Measurements from ENCODE around the gene CTDP1.

CTDP1 gene

GRCh38 chr18:79684283-79684631 is 4.7 kb downstream of the CTDP1 start:
- Histone ChIP-seq H3K4me3 (ENCODE audit: low read depth in 1 of 2, low read length in 1 of 2) (no peak overlapping the region), H3K9me3 (no peaks in the 10 kb centered on the region), H3K36me3 (peaks cover 7% of the 10 kb centered on the region), H3K27me3 (no peaks in the 10 kb centered on the region), H3K27ac (no peak overlapping the region), H3K4me1 (ENCODE audit: control insufficient read depth in 1 of 2, insufficient read depth in 1 of 2, low read depth in 1 of 2, low read length in 1 of 2) (peaks cover 56% of the 10 kb centered on the region in 2 experiments)
- TF ChIP-seq CTCF (IDR thresholded peaks at IDR 0.05), result no peak

GRCh38 chr18:79684787-79685186 is 5.2 kb downstream of the CTDP1 start:
- H3K27me3 ChIP-seq, result no peaks in the 10 kb centered on the region
- H3K4me1 ChIP-seq (ENCODE audit: control insufficient read depth in 1 of 2, insufficient read depth in 1 of 2, low read depth in 1 of 2, low read length in 1 of 2), result peaks cover 56% of the 10 kb centered on the region in 2 experiments
- H3K4me3 ChIP-seq (ENCODE audit: low read depth in 1 of 2, low read length in 1 of 2), result no peak overlapping the region
- H3K36me3 ChIP-seq, result peaks cover 7% of the 10 kb centered on the region
- H3K9me3 ChIP-seq, result no peaks in the 10 kb centered on the region
- TF ChIP-seq CTCF (IDR thresholded peaks at IDR 0.05), result no peak
- peak overlapping the region; percentile 27 for H3K27ac ChIP-seq

- no peaks in the 10 kb centered on the region for H3K27me3 ChIP-seq
- no peak overlapping the region for H3K4me3 ChIP-seq (ENCODE audit: low read depth in 1 of 2, low read length in 1 of 2)
- H3K27ac ChIP-seq, result peak overlapping the region; percentile 27
- H3K4me1 ChIP-seq (ENCODE audit: control insufficient read depth in 1 of 2, insufficient read depth in 1 of 2, low read depth in 1 of 2, low read length in 1 of 2), result peaks cover 53 to 54% of the 10 kb centered on the region in 2 experiments
- peaks cover 7% of the 10 kb centered on the region for H3K36me3 ChIP-seq
- no peak for TF ChIP-seq CTCF (IDR thresholded peaks at IDR 0.05)
- no peaks in the 10 kb centered on the region for H3K9me3 ChIP-seq
Observed at GRCh38 chr18:79685281-79685680, 5.7 kb downstream of the CTDP1 start.

GRCh38 chr18:79685971-79686370 is 6.4 kb downstream of the CTDP1 start:
- H3K27me3 ChIP-seq, result no peaks in the 10 kb centered on the region
- peaks cover 7% of the 10 kb centered on the region for H3K36me3 ChIP-seq
- H3K4me1 ChIP-seq (ENCODE audit: control insufficient read depth in 1 of 2, insufficient read depth in 1 of 2, low read depth in 1 of 2, low read length in 1 of 2), result peaks cover 46 to 47% of the 10 kb centered on the region in 2 experiments
- no peak overlapping the region for H3K27ac ChIP-seq
- no peak overlapping the region for H3K4me3 ChIP-seq (ENCODE audit: low read depth in 1 of 2, low read length in 1 of 2)
- no peaks in the 10 kb centered on the region for H3K9me3 ChIP-seq
- no peak for TF ChIP-seq CTCF (IDR thresholded peaks at IDR 0.05)

GRCh38 chr18:79687806-79688205 is 8.2 kb downstream of the CTDP1 start:
- Histone ChIP-seq H3K27ac (no peak overlapping the region), H3K27me3 (no peaks in the 10 kb centered on the region), H3K36me3 (peaks cover 7% of the 10 kb centered on the region), H3K9me3 (no peaks in the 10 kb centered on the region), H3K4me1 (ENCODE audit: control insufficient read depth in 1 of 2, insufficient read depth in 1 of 2, low read depth in 1 of 2, low read length in 1 of 2) (peaks cover 28 to 29% of the 10 kb centered on the region in 2 experiments), H3K4me3 (ENCODE audit: low read depth in 1 of 2, low read length in 1 of 2) (no peak overlapping the region)
- no peak for TF ChIP-seq CTCF (IDR thresholded peaks at IDR 0.05)

GRCh38 chr18:79690071-79690470 is 10.5 kb downstream of the CTDP1 start:
- TF ChIP-seq CTCF (IDR thresholded peaks at IDR 0.05), result no peak
- Histone ChIP-seq H3K4me3 (ENCODE audit: low read depth in 1 of 2, low read length in 1 of 2) (no peak overlapping the region), H3K27ac (no peak overlapping the region), H3K36me3 (peaks cover 11% of the 10 kb centered on the region), H3K4me1 (ENCODE audit: control insufficient read depth in 1 of 2, insufficient read depth in 1 of 2, low read depth in 1 of 2, low read length in 1 of 2) (peaks cover 6 to 8% of the 10 kb centered on the region in 2 experiments), H3K27me3 (no peaks in the 10 kb centered on the region), H3K9me3 (no peaks in the 10 kb centered on the region)

All from neutrophil (primary cell).